Astrocyte (in vitro differentiated cells and primary cell): ENCODE measurements around the gene PLK2. TPM values are rescaled to one million over a fixed set of nuclear protein-coding genes. Genes with fewer than 3 reads are reported as not detected.

Experiments
- DNase-seq: peaks from one replicate; pipeline ENCODE4 v3.0.0-alpha.2; 2010; ENCODE audit warnings: low read depth
- FAIRE-seq: peaks from 2 replicates; lab custom pipeline; 2011; peaks lifted over from hg19 to GRCh38; lab: Jason Lieb, UNC
- H2AFZ ChIP-seq: 2 replicates; pipeline ENCODE4 v1.6.0; 2012; ENCODE audit warnings: low read depth, low read length, inconsistent platforms
- H3K27ac ChIP-seq: 2 replicates; pipeline ENCODE4 v1.5.1; 2011; ENCODE audit warnings: low read depth, low read length, inconsistent platforms
- H3K27me3 ChIP-seq: 2 replicates; pipeline ENCODE4 v1.6.0; 2011; ENCODE audit warnings: low read length, inconsistent platforms; ENCODE audit not compliant: insufficient read depth
- H3K36me3 ChIP-seq: 2 replicates; pipeline ENCODE4 v1.5.1; 2011; ENCODE audit warnings: low read length, inconsistent platforms; ENCODE audit not compliant: insufficient read depth
- H3K4me1 ChIP-seq: 2 replicates; pipeline ENCODE4 v1.5.1; 2011; ENCODE audit warnings: low read length, inconsistent platforms; ENCODE audit not compliant: insufficient read depth
- H3K4me2 ChIP-seq: 2 replicates; pipeline ENCODE4 v1.6.0; 2012; ENCODE audit warnings: low read length, inconsistent platforms
- H3K4me3 ChIP-seq: 2 replicates; pipeline ENCODE4 v1.5.1; 2011; ENCODE audit warnings: low read depth, mild to moderate bottlenecking, low read length, inconsistent platforms; ENCODE audit not compliant: insufficient read depth
- H3K79me2 ChIP-seq: 2 replicates; pipeline ENCODE4 v1.6.0; 2012; ENCODE audit warnings: mild to moderate bottlenecking, low read length, inconsistent platforms; ENCODE audit not compliant: insufficient read depth
- H3K9ac ChIP-seq: 2 replicates; pipeline ENCODE4 v1.6.0; 2012; ENCODE audit warnings: mild to moderate bottlenecking, low read length, inconsistent platforms
- H3K9me3 ChIP-seq: 2 replicates; pipeline ENCODE4 v1.5.1; 2012; ENCODE audit warnings: low read depth, mild to moderate bottlenecking, low read length, inconsistent platforms; ENCODE audit not compliant: insufficient read depth
- H4K20me1 ChIP-seq: 2 replicates; pipeline ENCODE4 v1.6.0; 2012; ENCODE audit warnings: low read length, inconsistent platforms; ENCODE audit not compliant: insufficient read depth
- H3K27ac Mint-ChIP-seq: one replicate; pipeline ENCODE4 v1.8.0; 2021; ENCODE audit warnings: mild to moderate bottlenecking, mixed read lengths; ENCODE audit not compliant: unreplicated experiment
- H3K27me3 Mint-ChIP-seq: one replicate; pipeline ENCODE4 v1.8.0; 2021; ENCODE audit warnings: low read depth, mixed read lengths; ENCODE audit not compliant: unreplicated experiment
- H3K36me3 Mint-ChIP-seq: one replicate; pipeline ENCODE4 v1.8.0; 2021; ENCODE audit warnings: low read depth, mixed read lengths; ENCODE audit not compliant: unreplicated experiment
- H3K4me1 Mint-ChIP-seq: one replicate; pipeline ENCODE4 v1.8.0; 2021; ENCODE audit warnings: low read depth, mixed read lengths; ENCODE audit not compliant: unreplicated experiment
- H3K4me3 Mint-ChIP-seq: one replicate; pipeline ENCODE4 v1.8.0; 2021; ENCODE audit warnings: mild to moderate bottlenecking, moderate library complexity, mixed read lengths; ENCODE audit not compliant: unreplicated experiment
- H3K9me3 Mint-ChIP-seq: one replicate; pipeline ENCODE4 v1.8.0; 2021; ENCODE audit warnings: mild to moderate bottlenecking, mixed read lengths; ENCODE audit not compliant: unreplicated experiment
- CTCF ChIP-seq: IDR thresholded peaks from 2 replicates; pipeline ENCODE4 v1.5.1; 2011; ENCODE audit warnings: low read depth, mild to moderate bottlenecking, inconsistent platforms, low read length, moderate library complexity; ENCODE audit not compliant: insufficient read depth
- EZH2 ChIP-seq: IDR thresholded peaks from 2 replicates; pipeline ENCODE4 v1.6.1; 2012; ENCODE audit warnings: mild to moderate bottlenecking, low read length, inconsistent platforms; ENCODE audit not compliant: insufficient read depth
- total RNA-seq: library from RNA; stranded (reverse); gene quantifications from 2 replicates; pipeline ENCODE4 v1.2.1, GENCODE V29; 2021

Gene PLK2
- total RNA-seq, 1 donor from 2014 or later: 368 TPM

DNA sequence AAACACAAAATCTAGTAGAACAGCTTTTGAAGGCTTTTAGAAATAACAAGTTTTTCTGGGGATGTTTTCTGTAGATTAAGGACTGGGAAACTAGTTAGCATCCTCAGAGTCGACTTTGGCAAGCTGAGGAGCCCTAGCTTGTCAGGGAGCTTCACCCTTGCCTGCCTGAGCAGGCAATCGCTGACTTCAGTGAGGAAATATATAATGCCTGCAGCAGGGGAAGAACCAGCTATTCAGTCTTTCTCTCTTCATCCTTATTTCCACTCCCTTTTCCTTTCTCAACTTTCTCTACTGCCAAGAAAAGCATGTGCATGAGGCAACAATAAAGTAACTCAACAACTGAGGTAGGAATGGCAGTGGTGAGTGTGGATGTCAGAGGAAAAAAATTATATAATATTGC is 54.7 kb downstream of the PLK2 start:
- Histone ChIP-seq H3K36me3 (no peaks in the 10 kb centered on the region), H4K20me1 (no peaks in the 10 kb centered on the region), H3K4me1 (peaks cover 11% of the 10 kb centered on the region), H2AFZ (no peak overlapping the region), H3K79me2 (no peaks in the 10 kb centered on the region), H3K4me3 (no peak overlapping the region), H3K9me3 (no peaks in the 10 kb centered on the region), H3K27me3 (no peaks in the 10 kb centered on the region), H3K27ac (no peak overlapping the region), H3K4me2 (no peak overlapping the region), H3K9ac (no peak overlapping the region)
- no peaks in the 10 kb centered on the region for H3K9me3 Mint-ChIP-seq
- no peaks in the 10 kb centered on the region for H3K36me3 Mint-ChIP-seq
- no peak overlapping the region for H3K27ac Mint-ChIP-seq
- FAIRE-seq: no peak
- H3K4me1 Mint-ChIP-seq: peaks cover 44% of the 10 kb centered on the region
- no peak overlapping the region for H3K4me3 Mint-ChIP-seq
- no peak for DNase-seq
- H3K27me3 Mint-ChIP-seq: no peaks in the 10 kb centered on the region
- TF ChIP-seq EZH2 (no peak), CTCF (no peak)

DNA sequence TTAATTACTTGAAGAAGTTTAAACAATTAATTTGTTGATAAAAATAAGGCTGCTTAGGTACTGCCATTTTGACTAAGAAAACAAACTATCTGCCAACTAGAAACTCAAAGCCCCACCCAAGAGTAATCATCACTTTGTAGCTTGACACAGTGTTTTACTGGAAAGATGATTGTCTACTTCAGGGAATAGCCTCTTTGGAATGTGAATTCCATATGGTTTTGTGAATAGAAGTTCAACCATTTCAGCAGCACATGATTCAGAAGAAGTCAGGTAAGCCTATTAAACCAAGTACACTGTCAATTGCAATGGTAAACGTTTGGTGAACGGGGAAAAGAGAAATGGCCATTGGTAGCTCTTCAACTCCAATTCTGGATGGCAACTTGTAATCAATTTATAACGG is 55.2 kb downstream of the PLK2 start:
- no peaks in the 10 kb centered on the region for H3K27me3 ChIP-seq
- H3K9me3 Mint-ChIP-seq: no peaks in the 10 kb centered on the region
- FAIRE-seq (no peak), DNase-seq (no peak)
- no peak overlapping the region for H3K27ac Mint-ChIP-seq
- H3K4me1 ChIP-seq: peaks cover 11% of the 10 kb centered on the region
- no peak overlapping the region for H3K4me3 ChIP-seq
- no peaks in the 10 kb centered on the region for H3K36me3 ChIP-seq
- no peak overlapping the region for H3K9ac ChIP-seq
- H3K4me2 ChIP-seq: no peak overlapping the region
- no peaks in the 10 kb centered on the region for H3K27me3 Mint-ChIP-seq
- no peaks in the 10 kb centered on the region for H3K79me2 ChIP-seq
- no peak overlapping the region for H2AFZ ChIP-seq
- H3K4me3 Mint-ChIP-seq: no peak overlapping the region
- no peaks in the 10 kb centered on the region for H3K36me3 Mint-ChIP-seq
- TF ChIP-seq CTCF (no peak), EZH2 (no peak)
- no peak overlapping the region for H3K27ac ChIP-seq
- no peaks in the 10 kb centered on the region for H4K20me1 ChIP-seq
- no peaks in the 10 kb centered on the region for H3K9me3 ChIP-seq
- H3K4me1 Mint-ChIP-seq: peaks cover 40% of the 10 kb centered on the region

Other genes starting within 250 kb of the PLK2 start
- gene GAPT, start 31.3 kb upstream of the PLK2 start, total RNA-seq: not detected in 2 replicates
- 0.45 and 1.3 TPM in 2 replicates for gene RAB3C, start 123.0 kb upstream of the PLK2 start, total RNA-seq